WTC11 (cell line): Measurements from ENCODE around the gene CXCR5. TPM values are rescaled to one million over a fixed set of nuclear protein-coding genes. Genes with fewer than 3 reads are reported as not detected.

Source experiments
- ATAC-seq: fragments of 200-7000 bp; cut with Tn5 transposase; 2 replicates; pipeline ENCODE4 v1.10.0; 2021; ENCODE audit warnings: mild to moderate bottlenecking, moderate library complexity
- CTCF ChIA-PET: fragments of 300-600 bp; sonication (Branson Sonifier 250); formaldehyde crosslinking; loops from one replicate; lab custom pipeline; 2021; ENCODE audit warnings: antibody characterized with exemption; lab: Charles Lee
- POLR2A ChIA-PET: fragments of 350-600 bp; sonication (Branson Sonifier 250); formaldehyde crosslinking; loops from one replicate; lab custom pipeline; 2021; ENCODE audit warnings: antibody characterized with exemption; lab: Charles Lee
- DNase-seq: peaks from one replicate; pipeline ENCODE4 v3.0.0; 2021; ENCODE audit warnings: low spot score
- H3K27ac Mint-ChIP-seq: 2 replicates; pipeline ENCODE4 v1.8.0; 2021; ENCODE audit warnings: mixed read lengths
- H3K27me3 Mint-ChIP-seq: 2 replicates; pipeline ENCODE4 v1.8.0; 2021; ENCODE audit warnings: low read depth, mild to moderate bottlenecking, moderate library complexity, mixed read lengths
- H3K36me3 Mint-ChIP-seq: 2 replicates; pipeline ENCODE4 v1.8.0; 2021; ENCODE audit warnings: mixed read lengths
- H3K4me1 Mint-ChIP-seq: 2 replicates; pipeline ENCODE4 v1.8.0; 2022; ENCODE audit warnings: mixed read lengths
- H3K4me3 Mint-ChIP-seq: 2 replicates; pipeline ENCODE4 v1.8.0; 2021; ENCODE audit warnings: mild to moderate bottlenecking, moderate library complexity, mixed read lengths
- H3K9me3 Mint-ChIP-seq: 2 replicates; pipeline ENCODE4 v1.8.0; 2021; ENCODE audit warnings: mixed read lengths
- ATF1 ChIP-seq: sonication (generic); formaldehyde crosslinking; IDR thresholded peaks from 2 replicates; pipeline ENCODE4 v1.8.1; 2023; ENCODE audit warnings: mild to moderate bottlenecking, moderate library complexity, missing genetic modification reagents
- CBFB ChIP-seq: sonication (generic); formaldehyde crosslinking; IDR thresholded peaks from 2 replicates; pipeline ENCODE4 v1.8.1; 2022; ENCODE audit warnings: mild to moderate bottlenecking, low read depth, missing genetic modification reagents
- CREB1 ChIP-seq: sonication (generic); formaldehyde crosslinking; IDR thresholded peaks from 2 replicates; pipeline ENCODE4 v1.8.0; 2023; ENCODE audit warnings: mild to moderate bottlenecking, missing genetic modification reagents
- CTCF ChIP-seq: fragments of 200-600 bp; IDR thresholded peaks from 2 replicates; pipeline ENCODE4 v1.8.0; 2022; ENCODE audit warnings: antibody characterized with exemption
- IRF1 ChIP-seq: sonication (generic); formaldehyde crosslinking; IDR thresholded peaks from 2 replicates; pipeline ENCODE4 v1.8.0; 2023; ENCODE audit warnings: missing genetic modification reagents
- MAX ChIP-seq: sonication (generic); formaldehyde crosslinking; IDR thresholded peaks from 2 replicates; pipeline ENCODE4 v1.8.0; 2022; ENCODE audit warnings: mild to moderate bottlenecking, missing genetic modification reagents
- MLX ChIP-seq: sonication (generic); formaldehyde crosslinking; IDR thresholded peaks from 2 replicates; pipeline ENCODE4 v1.8.1; 2023; ENCODE audit warnings: mild to moderate bottlenecking, missing genetic modification reagents, moderate library complexity
- NFE2L1 ChIP-seq: sonication (generic); formaldehyde crosslinking; IDR thresholded peaks from 2 replicates; pipeline ENCODE4 v1.8.1; 2023; ENCODE audit warnings: missing genetic modification reagents
- NR2C2 ChIP-seq: sonication (generic); formaldehyde crosslinking; IDR thresholded peaks from 2 replicates; pipeline ENCODE4 v1.8.0; 2022; ENCODE audit warnings: mild to moderate bottlenecking, missing genetic modification reagents
- OVOL2 ChIP-seq: fragments of 250-450 bp; sonication (Bioruptor Pico); IDR thresholded peaks from 2 replicates; pipeline ENCODE4 v1.9.0; 2021; ENCODE audit warnings: mild to moderate bottlenecking, borderline replicate concordance
- RELA ChIP-seq: sonication (generic); formaldehyde crosslinking; IDR thresholded peaks from 2 replicates; pipeline ENCODE4 v1.8.1; 2022; ENCODE audit warnings: missing genetic modification reagents, mild to moderate bottlenecking, borderline replicate concordance
- SMAD4 ChIP-seq: sonication (generic); formaldehyde crosslinking; IDR thresholded peaks from 2 replicates; pipeline ENCODE4 v1.8.0; 2022; ENCODE audit warnings: mild to moderate bottlenecking, missing genetic modification reagents
- STAT6 ChIP-seq: sonication (generic); formaldehyde crosslinking; conservative IDR thresholded peaks from 2 replicates; pipeline ENCODE4 v1.8.1; 2023; ENCODE audit warnings: mild to moderate bottlenecking, low read depth, missing genetic modification reagents, moderate library complexity
- TCF7 ChIP-seq: sonication (generic); formaldehyde crosslinking; IDR thresholded peaks from 2 replicates; pipeline ENCODE4 v1.8.0; 2022; ENCODE audit warnings: mild to moderate bottlenecking, low read depth, missing genetic modification reagents, moderate library complexity
- TEAD4 ChIP-seq: sonication (generic); formaldehyde crosslinking; IDR thresholded peaks from 2 replicates; pipeline ENCODE4 v1.8.0; 2022; ENCODE audit warnings: mild to moderate bottlenecking, missing genetic modification reagents
- TP53 ChIP-seq: sonication (generic); formaldehyde crosslinking; IDR thresholded peaks from 2 replicates; pipeline ENCODE4 v1.8.1; 2023; ENCODE audit warnings: mild to moderate bottlenecking, missing genetic modification reagents
- ZNF263 ChIP-seq: sonication (generic); formaldehyde crosslinking; IDR thresholded peaks from 2 replicates; pipeline ENCODE4 v1.8.1; 2022; ENCODE audit warnings: low read depth, mild to moderate bottlenecking, moderate library complexity, missing genetic modification reagents
- ZNF416 ChIP-seq: fragments of 250-450 bp; sonication (Bioruptor Pico); IDR thresholded peaks from 2 replicates; pipeline ENCODE4 v1.9.0; 2021; ENCODE audit warnings: mild to moderate bottlenecking, inconsistent platforms
- ZNF671 ChIP-seq: fragments of 250-450 bp; sonication (Bioruptor Pico); IDR thresholded peaks from 2 replicates; pipeline ENCODE4 v1.8.0; 2021; ENCODE audit warnings: mild to moderate bottlenecking
- total RNA-seq: library from RNA; stranded (reverse); gene quantifications from 3 replicates; pipeline ENCODE4 v1.2.3, GENCODE V29; 2021

CXCR5 gene
- total RNA-seq, 1 experiment from 2014 or later: 0.07 TPM

GRCh38 chr11:118918128-118918685 is 34.5 kb downstream of the CXCR5 start:
- Mint-ChIP-seq H3K9me3 (no peaks in the 10 kb centered on the region), H3K27me3 (no peaks in the 10 kb centered on the region), H3K27ac (peak overlapping the region; percentile 98), H3K4me1 (peaks cover 88% of the 10 kb centered on the region), H3K36me3 (no peaks in the 10 kb centered on the region)
- DNase-seq: peak; percentile 60
- CTCF ChIA-PET: interaction anchor here (2.9 kb wide), 1 partner anchor 11 kb away, joined by 34 read pairs; no protein-coding TSS in a partner anchor
- ATAC-seq: peak; percentile 4
- POLR2A ChIA-PET: no interaction called here
- TF ChIP-seq MAX (CRISPR knock-in tag): 0 out of 2 replicates have a peak, but pooled peaks have one; percentile 7
- no peak for TF ChIP-seq TEAD4 (CRISPR knock-in tag)
- TF ChIP-seq NFE2L1 (CRISPR knock-in tag): no peak
- TF ChIP-seq ZNF263 (CRISPR knock-in tag): no peak
- no peak for TF ChIP-seq CTCF
- no peak for TF ChIP-seq RELA (CRISPR knock-in tag)
- TF ChIP-seq, all 79 proteins: peak for 1
- H3K4me3 Mint-ChIP-seq: peak overlapping the region; percentile 46

- POLR2A ChIA-PET: no interaction called here
Observed at GRCh38 chr11:118918686-118919280, 35.1 kb downstream of the CXCR5 start.

GRCh38 chr11:118921121-118921928 is 37.6 kb downstream of the CXCR5 start:
- ATAC-seq (peak; percentile 3), DNase-seq (no peak)
- Mint-ChIP-seq H3K9me3 (no peaks in the 10 kb centered on the region), H3K36me3 (no peaks in the 10 kb centered on the region), H3K27ac (peak overlapping the region; percentile 89), H3K4me1 (peaks cover 78% of the 10 kb centered on the region), H3K4me3 (peak overlapping the region; percentile 59), H3K27me3 (peaks cover 2% of the 10 kb centered on the region)
- ChIA-PET CTCF (interaction anchor here (0.7 kb wide), 1 partner anchor 262 kb away, joined by 3 read pairs; no protein-coding TSS in a partner anchor), POLR2A (interaction anchor here (0.5 kb wide), 1 partner anchor 307 kb away, joined by 9 read pairs; no protein-coding TSS in a partner anchor)
- TF ChIP-seq IRF1 (peak; percentile 47; the same call in 1 of the 2 replicates), STAT6 (no peak), ATF1 (no peak), CBFB (CRISPR knock-in tag) (0 out of 2 replicates have a peak, but pooled peaks have one; percentile 41), TP53 (CRISPR knock-in tag) (peak; percentile 19; the same call in 1 of the 2 replicates), ZNF416 (CRISPR knock-in tag) (no peak)

More at GRCh38 chr11:118918686-118919280, 35.1 kb downstream of the CXCR5 start:
- TF ChIP-seq CREB1: no peak
- TF ChIP-seq MLX (CRISPR knock-in tag): no peak
- no peak for TF ChIP-seq NR2C2 (CRISPR knock-in tag)
- TF ChIP-seq TCF7: no peak
- no peak for TF ChIP-seq SMAD4 (CRISPR knock-in tag)
- TF ChIP-seq CTCF: no peak
- TF ChIP-seq ZNF671: no peak
- TF ChIP-seq OVOL2 (CRISPR knock-in tag): no peak
- TF ChIP-seq, all 79 proteins: peak for 0
- Mint-ChIP-seq H3K27me3 (no peaks in the 10 kb centered on the region), H3K4me1 (peaks cover 91% of the 10 kb centered on the region), H3K27ac (peak overlapping the region; percentile 98), H3K36me3 (no peaks in the 10 kb centered on the region), H3K4me3 (peak overlapping the region; percentile 59), H3K9me3 (no peaks in the 10 kb centered on the region)
- CTCF ChIA-PET: no interaction called here
- no peak for ATAC-seq
- DNase-seq: no peak
